ENCODE results near the gene CDCA4. TPM values are rescaled to one million over a fixed set of nuclear protein-coding genes. Genes with fewer than 3 reads are reported as not detected.
A peak's percentile ranks its signal among the peaks of the same experiment; 100 is the strongest.

Gene CDCA4
- total RNA-seq, 1 donor from 2014 or later, result 2.0 TPM

- TF ChIP-seq, protein P1, sequence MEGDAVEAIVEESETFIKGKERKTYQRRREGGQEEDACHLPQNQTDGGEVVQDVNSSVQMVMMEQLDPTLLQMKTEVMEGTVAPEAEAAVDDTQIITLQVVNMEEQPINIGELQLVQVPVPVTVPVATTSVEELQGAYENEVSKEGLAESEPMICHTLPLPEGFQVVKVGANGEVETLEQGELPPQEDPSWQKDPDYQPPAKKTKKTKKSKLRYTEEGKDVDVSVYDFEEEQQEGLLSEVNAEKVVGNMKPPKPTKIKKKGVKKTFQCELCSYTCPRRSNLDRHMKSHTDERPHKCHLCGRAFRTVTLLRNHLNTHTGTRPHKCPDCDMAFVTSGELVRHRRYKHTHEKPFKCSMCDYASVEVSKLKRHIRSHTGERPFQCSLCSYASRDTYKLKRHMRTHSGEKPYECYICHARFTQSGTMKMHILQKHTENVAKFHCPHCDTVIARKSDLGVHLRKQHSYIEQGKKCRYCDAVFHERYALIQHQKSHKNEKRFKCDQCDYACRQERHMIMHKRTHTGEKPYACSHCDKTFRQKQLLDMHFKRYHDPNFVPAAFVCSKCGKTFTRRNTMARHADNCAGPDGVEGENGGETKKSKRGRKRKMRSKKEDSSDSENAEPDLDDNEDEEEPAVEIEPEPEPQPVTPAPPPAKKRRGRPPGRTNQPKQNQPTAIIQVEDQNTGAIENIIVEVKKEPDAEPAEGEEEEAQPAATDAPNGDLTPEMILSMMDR (IDR thresholded peaks at IDR 0.05; ENCODE audit: borderline replicate concordance), result peak; percentile 35
- H3K4me3 ChIP-seq, result no peak overlapping the region
- intact Hi-C loops (cut with micrococcal nuclease), result no loop called here
- peaks cover 60% of the 10 kb centered on the region for H3K4me1 ChIP-seq
- peak overlapping the region; percentile 92 for H3K27ac ChIP-seq (replicated peaks)
- peak; percentile 48 for DNase-seq
- no peaks in the 10 kb centered on the region for H3K36me3 ChIP-seq
- no peaks in the 10 kb centered on the region for H3K9me3 ChIP-seq (replicated peaks)
- peaks cover 35% of the 10 kb centered on the region for H3K27me3 ChIP-seq (ENCODE audit: low read depth)
Measured at GRCh38 chr14:105059035-105059924, 38.4 kb upstream of the CDCA4 start.

- TF ChIP-seq, protein P1 (IDR thresholded peaks at IDR 0.05; ENCODE audit: borderline replicate concordance), result no peak
- no peak for DNase-seq
- Histone ChIP-seq H3K4me3 (no peak overlapping the region), H3K9me3 (replicated peaks) (no peaks in the 10 kb centered on the region), H3K27me3 (ENCODE audit: low read depth) (peaks cover 35% of the 10 kb centered on the region), H3K36me3 (no peaks in the 10 kb centered on the region), H3K27ac (replicated peaks) (peak overlapping the region; percentile 92), H3K4me1 (peaks cover 53% of the 10 kb centered on the region)
- intact Hi-C loops (cut with micrococcal nuclease), result no loop called here
Measured at GRCh38 chr14:105058521-105059034, 37.7 kb upstream of the CDCA4 start.

- H3K4me3 ChIP-seq, result no peak overlapping the region
- intact Hi-C loops (cut with micrococcal nuclease), result no loop called here
- TF ChIP-seq, protein P1 (IDR thresholded peaks at IDR 0.05; ENCODE audit: borderline replicate concordance), result no peak
- DNase-seq, result no peak
- H3K36me3 ChIP-seq, result no peaks in the 10 kb centered on the region
- H3K27ac ChIP-seq (replicated peaks), result no peak overlapping the region
- H3K4me1 ChIP-seq, result peaks cover 31% of the 10 kb centered on the region
- peaks cover 35% of the 10 kb centered on the region for H3K27me3 ChIP-seq (ENCODE audit: low read depth)
- no peaks in the 10 kb centered on the region for H3K9me3 ChIP-seq (replicated peaks)
Measured at GRCh38 chr14:105056303-105056831, 35.5 kb upstream of the CDCA4 start.

DNA sequence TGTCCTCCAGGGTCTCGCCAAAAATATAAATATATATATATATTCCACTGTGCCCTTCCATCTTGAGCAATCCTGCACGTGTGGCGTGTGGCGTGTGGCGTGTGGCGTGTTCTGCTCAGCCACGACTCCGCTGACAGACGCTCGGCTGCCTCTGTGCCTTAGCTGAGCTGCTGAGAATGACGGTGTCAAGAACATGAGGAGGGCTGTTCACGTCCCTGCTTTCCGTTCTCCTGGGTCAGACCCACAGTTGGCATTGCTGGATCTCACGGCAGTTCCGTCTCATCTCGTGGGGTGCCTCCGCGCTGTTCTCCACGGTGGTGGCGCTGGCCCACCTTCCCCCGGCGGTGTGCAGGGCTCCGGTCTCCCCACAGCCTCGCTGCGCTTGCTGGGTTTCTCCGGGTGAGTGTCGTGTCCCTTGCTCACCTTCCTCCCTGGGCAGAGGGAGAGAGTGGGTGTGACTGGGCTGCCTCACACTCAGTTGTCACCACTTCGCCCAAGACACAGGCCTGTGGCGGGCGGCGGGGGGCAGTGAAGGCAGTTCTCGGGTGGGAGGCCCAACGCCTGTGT, 34.9 kb upstream of the CDCA4 start:
- H3K36me3 ChIP-seq, result no peaks in the 10 kb centered on the region
- intact Hi-C loops (cut with micrococcal nuclease), result no loop called here
- TF ChIP-seq, protein P1 (IDR thresholded peaks at IDR 0.05; ENCODE audit: borderline replicate concordance), result no peak

DNA sequence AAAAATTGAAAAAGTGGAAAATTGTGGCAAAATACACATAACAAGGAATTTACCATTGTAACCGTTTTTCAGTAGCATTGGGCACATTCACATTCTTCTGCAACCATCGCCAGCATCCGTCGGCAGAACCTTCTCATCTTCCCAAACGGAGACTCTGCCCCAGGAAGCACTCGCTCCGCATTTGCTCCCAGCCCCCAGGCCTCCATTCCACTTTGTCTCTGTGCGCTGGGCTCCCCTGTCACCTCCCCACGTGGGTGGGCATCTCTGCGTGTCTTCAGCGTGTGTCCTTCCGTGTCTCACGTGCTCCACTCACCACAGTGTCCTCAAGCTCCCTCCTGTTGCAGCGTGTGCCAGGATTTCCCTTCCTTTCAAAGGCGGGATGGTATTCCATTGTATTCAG, 34.5 kb upstream of the CDCA4 start:
- H3K4me3 ChIP-seq, result no peak overlapping the region
- peaks cover 39% of the 10 kb centered on the region for H3K27me3 ChIP-seq (ENCODE audit: low read depth)
- no peak for DNase-seq
- no peak overlapping the region for H3K27ac ChIP-seq (replicated peaks)
- intact Hi-C loops (cut with micrococcal nuclease), result no loop called here
- TF ChIP-seq, protein P1 (IDR thresholded peaks at IDR 0.05; ENCODE audit: borderline replicate concordance), result no peak
- no peaks in the 10 kb centered on the region for H3K9me3 ChIP-seq (replicated peaks)
- peaks cover 24% of the 10 kb centered on the region for H3K4me1 ChIP-seq
- no peaks in the 10 kb centered on the region for H3K36me3 ChIP-seq

More for the DNA sequence above, 34.9 kb upstream of the CDCA4 start:
- Histone ChIP-seq H3K27ac (replicated peaks) (no peak overlapping the region), H3K4me3 (no peak overlapping the region), H3K9me3 (replicated peaks) (no peaks in the 10 kb centered on the region), H3K4me1 (peaks cover 26% of the 10 kb centered on the region), H3K27me3 (ENCODE audit: low read depth) (peaks cover 35% of the 10 kb centered on the region)
- no peak for DNase-seq
